Measurements from ENCODE around the gene TFAP2A.

Gene TFAP2A

GRCh38 chr6:10425176-10425974 lies 10.5 kb upstream of the TFAP2A start:
- no peaks in the 10 kb centered on the region for H3K4me1 ChIP-seq (ENCODE audit: insufficient read depth, low read length, poor library complexity, severe bottlenecking)
- no peaks in the 10 kb centered on the region for H3K79me2 ChIP-seq (ENCODE audit: insufficient read depth, low read length)
- TF ChIP-seq EZH2phosphoT487 (IDR thresholded peaks at IDR 0.05; ENCODE audit: borderline replicate concordance) (no peak), CTCF (conservative IDR thresholded peaks at IDR 0.05; ENCODE audit: low read length) (no peak)
- no peak overlapping the region for H3K9ac ChIP-seq (ENCODE audit: low read depth, low read length, poor library complexity, severe bottlenecking)
- H3K4me2 ChIP-seq (ENCODE audit: low read depth, low read length, poor library complexity, severe bottlenecking), result no peak overlapping the region
- H3K9me2 ChIP-seq (replicated peaks; ENCODE audit: low read depth, low read length), result no peaks in the 10 kb centered on the region
- no peaks in the 10 kb centered on the region for H3F3A ChIP-seq (ENCODE audit: low read depth)
- no peaks in the 10 kb centered on the region for H3K36me3 ChIP-seq (ENCODE audit: insufficient read depth, low read length)
- no peaks in the 10 kb centered on the region for H3K27me3 ChIP-seq (ENCODE audit: insufficient read depth, low read length, poor library complexity, severe bottlenecking)
- H3K4me3 ChIP-seq (ENCODE audit: low read length, poor library complexity, severe bottlenecking), result no peak overlapping the region
- H2AFZ ChIP-seq (ENCODE audit: low read length), result no peak overlapping the region
- H3K9me3 ChIP-seq (ENCODE audit: insufficient read depth, low read depth, low read length), result no peaks in the 10 kb centered on the region
- no peaks in the 10 kb centered on the region for H4K20me1 ChIP-seq (ENCODE audit: insufficient read depth, low read length, poor library complexity, severe bottlenecking)

DNA sequence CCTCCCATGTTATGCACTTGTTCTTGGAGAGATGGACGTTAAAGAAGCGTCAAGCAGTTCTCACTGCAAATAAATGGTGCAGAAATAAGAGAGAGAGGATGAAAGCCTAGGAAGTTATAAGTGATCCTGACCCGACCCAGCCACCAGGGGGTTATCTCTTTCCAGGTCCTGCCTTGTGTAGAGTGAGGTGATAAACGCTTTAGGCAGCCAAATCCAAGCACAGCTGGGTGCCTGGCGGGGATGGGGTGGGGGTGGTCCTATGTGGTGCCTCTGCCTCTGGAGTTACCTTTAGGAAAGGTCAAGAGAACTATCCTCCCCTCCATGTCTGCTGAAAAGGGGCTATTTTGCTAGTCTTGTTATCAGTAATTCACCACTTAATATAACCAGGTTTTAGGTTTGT lies 9.2 kb upstream of the TFAP2A start:
- TF ChIP-seq EZH2phosphoT487 (IDR thresholded peaks at IDR 0.05; ENCODE audit: borderline replicate concordance) (no peak), CTCF (conservative IDR thresholded peaks at IDR 0.05; ENCODE audit: low read length) (no peak; the same call in 1 of the 2 replicates)
- H3K4me3 ChIP-seq (ENCODE audit: low read length, poor library complexity, severe bottlenecking), result no peak overlapping the region
- no peaks in the 10 kb centered on the region for H3K4me1 ChIP-seq (ENCODE audit: insufficient read depth, low read length, poor library complexity, severe bottlenecking)
- no peaks in the 10 kb centered on the region for H3K36me3 ChIP-seq (ENCODE audit: insufficient read depth, low read length)
- H3K9me2 ChIP-seq (replicated peaks; ENCODE audit: low read depth, low read length), result no peaks in the 10 kb centered on the region
- no peak overlapping the region for H3K9ac ChIP-seq (ENCODE audit: low read depth, low read length, poor library complexity, severe bottlenecking)
- H3K9me3 ChIP-seq (ENCODE audit: insufficient read depth, low read depth, low read length), result no peaks in the 10 kb centered on the region
- no peaks in the 10 kb centered on the region for H3K27me3 ChIP-seq (ENCODE audit: insufficient read depth, low read length, poor library complexity, severe bottlenecking)
- no peak overlapping the region for H2AFZ ChIP-seq (ENCODE audit: low read length)
- H3F3A ChIP-seq (ENCODE audit: low read depth), result no peaks in the 10 kb centered on the region
- H3K4me2 ChIP-seq (ENCODE audit: low read depth, low read length, poor library complexity, severe bottlenecking), result no peak overlapping the region
- no peaks in the 10 kb centered on the region for H3K79me2 ChIP-seq (ENCODE audit: insufficient read depth, low read length)
- H4K20me1 ChIP-seq (ENCODE audit: insufficient read depth, low read length, poor library complexity, severe bottlenecking), result no peaks in the 10 kb centered on the region

DNA sequence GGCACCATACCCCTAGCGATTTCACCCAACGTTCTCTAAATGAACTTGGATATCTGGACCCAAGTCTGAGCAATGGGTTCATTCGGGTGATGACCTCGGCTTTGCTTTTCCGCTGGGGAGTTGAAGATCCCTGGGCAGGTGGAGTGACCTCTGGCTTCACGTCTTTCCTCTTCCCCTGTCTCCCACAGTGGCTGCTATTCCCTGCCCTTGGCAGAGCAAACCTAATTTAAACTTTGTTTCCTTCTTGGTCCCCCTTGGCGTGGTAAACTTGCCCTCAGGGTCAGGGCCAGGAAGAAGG lies 7.8 kb upstream of the TFAP2A start:
- TF ChIP-seq CTCF (conservative IDR thresholded peaks at IDR 0.05; ENCODE audit: low read length), result no peak
- no peak for TF ChIP-seq EZH2phosphoT487 (IDR thresholded peaks at IDR 0.05; ENCODE audit: borderline replicate concordance)
- Histone ChIP-seq H3F3A (ENCODE audit: low read depth) (no peaks in the 10 kb centered on the region), H3K4me2 (ENCODE audit: low read depth, low read length, poor library complexity, severe bottlenecking) (no peak overlapping the region)

More for the DNA sequence above, 7.8 kb upstream of the TFAP2A start:
- Histone ChIP-seq H3K4me3 (ENCODE audit: low read length, poor library complexity, severe bottlenecking) (no peak overlapping the region), H4K20me1 (ENCODE audit: insufficient read depth, low read length, poor library complexity, severe bottlenecking) (no peaks in the 10 kb centered on the region), H3K9me2 (replicated peaks; ENCODE audit: low read depth, low read length) (no peaks in the 10 kb centered on the region), H3K27me3 (ENCODE audit: insufficient read depth, low read length, poor library complexity, severe bottlenecking) (no peaks in the 10 kb centered on the region), H3K9me3 (ENCODE audit: insufficient read depth, low read depth, low read length) (no peaks in the 10 kb centered on the region), H3K9ac (ENCODE audit: low read depth, low read length, poor library complexity, severe bottlenecking) (no peak overlapping the region), H3K36me3 (ENCODE audit: insufficient read depth, low read length) (no peaks in the 10 kb centered on the region), H2AFZ (ENCODE audit: low read length) (no peak overlapping the region), H3K79me2 (ENCODE audit: insufficient read depth, low read length) (no peaks in the 10 kb centered on the region), H3K4me1 (ENCODE audit: insufficient read depth, low read length, poor library complexity, severe bottlenecking) (no peaks in the 10 kb centered on the region)

Data from Loucy (cell line).